GM11168 (cell line): ENCODE results near the gene FKBP5.
"Not testable (repeated sequence)": the region's sequence is repeated elsewhere in the genome, so short reads cannot be mapped to it uniquely, and the experiment has no call there.

Source experiments
- in situ Hi-C: fragments of 300-500 bp; cut with MboI; formaldehyde crosslinking; loops from one replicate; pipeline ENCODE4 v1.12.0; 2022; ENCODE audit warnings: low sequenced_read_pairs; ENCODE audit not compliant: unreplicated experiment

Gene FKBP5

DNA sequence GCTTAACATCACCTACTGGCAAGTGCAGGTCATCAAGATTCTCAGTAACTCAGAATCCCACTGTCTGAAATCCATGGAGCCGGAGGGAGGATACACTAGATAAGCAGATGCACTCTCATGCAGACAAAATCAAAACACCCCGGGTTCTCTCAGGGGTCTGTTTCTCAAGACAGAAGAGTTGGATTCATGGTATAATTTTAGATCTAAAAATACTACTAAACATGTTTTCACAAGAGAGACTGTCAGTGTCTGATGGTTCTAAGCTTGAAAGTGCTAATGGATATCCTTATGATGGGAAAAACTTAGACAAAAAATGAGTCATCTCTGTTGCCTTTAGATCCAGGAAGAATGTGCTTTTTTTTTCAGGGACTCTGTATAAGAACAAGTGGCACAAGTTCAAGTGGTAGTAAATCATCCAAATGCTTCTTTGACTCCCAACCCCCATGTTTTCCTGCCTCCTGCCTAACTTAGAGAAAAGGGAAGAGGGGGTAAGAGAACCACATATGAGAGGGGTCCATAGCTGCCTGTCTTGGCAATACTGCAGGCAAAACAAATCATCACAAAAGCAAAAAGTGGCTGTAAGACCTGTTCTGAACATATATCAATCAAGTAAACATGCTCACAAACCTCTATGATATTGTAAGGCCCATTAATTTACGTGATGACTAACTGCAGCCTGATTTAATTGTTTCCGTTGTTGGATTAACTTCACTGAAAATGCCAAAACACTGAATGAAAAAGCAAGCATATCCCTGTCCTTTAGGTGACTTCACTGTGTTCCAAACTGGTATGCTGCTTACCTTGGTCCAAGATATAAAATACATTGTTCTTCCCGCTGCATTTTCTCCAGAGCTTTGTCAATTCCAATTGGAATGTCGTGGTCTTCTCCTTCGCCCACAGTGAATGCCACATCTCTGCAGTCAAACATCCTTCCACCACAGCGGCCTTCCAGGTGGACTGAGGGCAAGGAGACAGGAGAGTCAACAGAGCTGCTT, 92.0 kb downstream of the FKBP5 start:
- in situ Hi-C loops = no loop called here

DNA sequence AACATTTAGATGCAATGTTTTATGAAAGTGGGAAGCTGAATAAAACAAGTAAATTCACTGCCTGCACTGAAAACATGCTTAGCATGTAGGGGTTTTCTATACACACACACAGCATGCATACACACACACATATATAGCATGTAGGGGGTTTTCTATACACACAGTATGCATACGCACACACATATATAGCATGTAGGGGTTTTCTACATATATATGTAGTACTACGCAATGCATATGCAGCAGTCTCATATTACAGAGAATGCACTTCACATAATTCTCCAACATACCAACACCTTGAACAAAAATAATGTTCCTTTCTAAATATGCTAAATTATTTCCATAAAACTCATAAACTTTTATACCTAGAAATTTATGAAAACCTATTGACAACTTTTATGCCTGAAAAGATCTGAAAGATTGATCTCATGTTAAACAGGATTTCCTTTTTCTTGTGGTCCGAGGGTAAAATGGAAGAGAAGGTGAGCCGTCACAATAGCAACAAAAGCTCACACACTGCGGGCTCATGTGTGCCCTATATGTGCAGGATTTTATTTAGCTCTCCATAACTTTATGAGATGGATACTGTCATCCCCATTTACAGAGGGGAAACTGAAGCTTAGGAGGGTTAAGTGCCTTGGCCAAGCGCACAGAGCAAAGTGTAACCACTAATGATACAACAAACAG, 94.1 kb downstream of the FKBP5 start:
- in situ Hi-C loops = no loop called here

DNA sequence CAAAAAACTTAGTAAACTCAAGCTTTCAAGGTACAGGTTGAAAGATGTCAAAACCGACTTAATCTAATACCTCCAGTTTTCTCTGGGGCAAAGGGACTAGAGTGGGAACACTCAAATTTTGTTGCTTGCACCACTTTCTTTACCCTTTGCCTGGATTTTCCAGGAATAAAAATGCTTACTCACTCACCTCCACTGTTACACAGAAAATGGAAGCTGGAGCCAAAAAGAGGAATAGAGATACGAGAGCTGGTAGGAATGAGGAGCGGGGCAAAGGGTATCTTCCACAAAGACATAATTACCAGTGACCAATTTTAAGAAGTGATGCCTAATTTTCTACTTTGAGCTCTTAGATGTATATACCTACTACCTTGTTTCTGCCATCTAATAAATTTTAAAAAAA, 96.5 kb downstream of the FKBP5 start:
- in situ Hi-C loops = no loop called here

DNA sequence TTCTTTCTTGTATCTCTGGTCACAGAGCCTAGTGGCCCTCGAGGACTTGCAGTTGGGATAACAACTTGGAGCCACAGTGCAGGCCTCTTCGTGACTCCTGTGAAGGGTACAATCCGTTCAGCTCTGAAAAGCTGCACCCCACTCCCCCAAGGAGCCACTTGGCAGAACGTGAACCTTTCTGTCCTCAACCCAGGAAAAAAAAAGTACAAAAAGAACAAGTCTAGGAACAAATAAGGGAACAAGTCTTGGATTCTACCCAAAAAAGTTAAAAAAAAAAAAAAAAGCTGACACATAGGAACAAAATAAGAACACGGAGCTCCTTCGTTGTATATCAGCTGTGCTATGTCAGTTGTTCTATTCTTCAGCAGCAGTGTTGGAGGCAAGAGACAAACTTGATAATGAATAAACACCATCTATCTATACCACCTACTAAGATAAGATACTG, 98.1 kb downstream of the FKBP5 start:
- in situ Hi-C loops = no loop called here

DNA sequence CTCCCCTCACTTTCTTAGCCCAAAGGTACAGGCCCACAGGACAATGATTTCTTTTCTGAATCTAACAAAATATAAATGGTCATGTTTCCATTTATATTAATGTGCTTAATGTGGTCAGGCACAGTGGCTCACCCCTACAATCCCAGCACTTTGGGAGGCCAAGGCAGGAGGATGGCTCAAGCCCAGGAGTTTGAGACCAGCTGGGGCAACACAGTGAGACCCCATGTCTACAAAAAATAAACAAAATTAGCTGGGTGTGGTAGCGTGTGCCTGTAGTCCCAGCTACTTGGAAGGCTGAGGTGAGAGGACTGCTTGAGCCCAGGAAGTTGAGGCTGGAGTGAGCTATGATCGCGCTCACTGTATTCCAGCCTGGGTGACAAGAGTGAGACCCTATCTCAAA, 98.8 kb downstream of the FKBP5 start:
- in situ Hi-C loops = no loop called here

DNA sequence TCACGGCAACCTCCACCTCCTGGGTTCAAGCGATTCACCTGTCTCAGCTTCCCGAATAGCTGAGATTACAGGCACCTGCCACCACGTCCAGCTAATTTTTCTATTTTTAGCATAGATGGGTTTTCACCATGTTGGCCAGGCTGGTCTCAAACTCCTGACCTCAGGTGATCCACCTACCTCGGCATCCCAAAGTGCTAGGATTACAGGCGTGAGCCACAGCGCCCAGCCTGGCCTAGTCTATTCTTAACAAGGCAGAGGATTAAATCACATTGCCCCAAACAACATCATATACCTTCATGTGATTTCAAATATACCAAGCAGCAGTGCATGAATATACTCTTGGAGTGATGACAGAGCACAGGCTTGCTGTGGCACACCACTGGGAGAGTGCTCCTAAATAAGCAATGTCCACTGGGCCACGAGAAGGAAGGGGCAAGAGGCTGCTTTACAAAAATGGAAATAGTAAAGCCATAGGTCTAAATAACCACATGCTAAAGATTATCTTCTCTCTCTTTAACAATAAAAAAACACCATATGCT, 99.4 kb downstream of the FKBP5 start:
- in situ Hi-C loops = no loop called here

DNA sequence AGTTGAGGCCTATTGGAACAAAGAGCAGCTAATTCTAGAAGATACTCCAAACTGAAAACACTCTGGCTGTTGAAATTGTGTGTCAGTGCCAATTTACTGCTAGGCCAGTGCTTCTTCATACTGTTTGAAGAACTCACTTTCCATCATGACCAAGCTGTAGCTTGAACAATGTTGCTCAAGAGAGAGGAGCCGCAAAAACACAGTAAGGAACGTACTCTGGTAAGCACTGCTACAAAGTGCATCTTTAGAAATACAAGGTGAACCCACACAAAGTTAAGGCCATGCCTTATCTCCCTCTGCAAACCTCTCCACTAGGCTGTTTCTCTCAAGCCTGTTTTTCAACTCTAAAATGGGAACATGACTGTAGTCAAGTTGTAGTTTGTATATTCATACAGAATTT, 101.5 kb downstream of the FKBP5 start:
- in situ Hi-C loops = no loop called here

DNA sequence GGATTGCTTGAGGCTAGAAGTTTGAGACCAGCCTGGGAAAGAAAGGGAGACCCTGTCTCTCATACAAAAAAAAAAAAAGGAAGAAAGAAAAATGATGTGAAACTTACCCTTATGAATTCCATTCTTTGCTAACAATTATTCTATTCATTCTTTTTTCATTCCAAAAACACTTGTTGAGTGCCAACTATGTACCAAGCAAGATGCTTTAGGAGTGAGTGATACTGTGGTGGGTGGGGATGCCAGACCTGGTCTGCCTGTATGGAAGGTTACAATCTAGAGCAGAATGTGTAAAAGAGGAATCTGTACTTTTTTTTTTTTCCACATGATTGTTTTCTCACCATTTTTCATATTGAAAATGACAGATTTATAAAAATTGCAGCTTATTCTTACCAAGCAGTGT, 102.2 kb downstream of the FKBP5 start:
- in situ Hi-C loops = no loop called here

DNA sequence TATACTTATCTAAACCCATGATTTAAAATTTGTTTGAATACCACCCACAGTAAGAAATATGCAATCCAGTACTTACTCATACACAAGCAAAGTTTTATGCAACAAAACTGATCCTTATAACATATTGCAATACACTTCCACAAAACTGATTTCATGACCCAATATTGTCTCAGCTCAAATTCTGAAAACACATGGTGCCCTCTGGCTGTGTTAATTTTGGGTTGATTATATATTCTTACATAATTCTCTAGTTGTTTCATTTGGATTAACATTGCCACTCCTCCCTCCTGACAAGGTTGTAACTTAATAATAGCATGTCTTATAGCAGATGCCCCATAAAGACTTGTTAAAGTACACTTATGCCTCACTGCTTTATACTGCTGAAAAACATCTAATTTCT, 103.1 kb downstream of the FKBP5 start:
- in situ Hi-C loops = no loop called here

DNA sequence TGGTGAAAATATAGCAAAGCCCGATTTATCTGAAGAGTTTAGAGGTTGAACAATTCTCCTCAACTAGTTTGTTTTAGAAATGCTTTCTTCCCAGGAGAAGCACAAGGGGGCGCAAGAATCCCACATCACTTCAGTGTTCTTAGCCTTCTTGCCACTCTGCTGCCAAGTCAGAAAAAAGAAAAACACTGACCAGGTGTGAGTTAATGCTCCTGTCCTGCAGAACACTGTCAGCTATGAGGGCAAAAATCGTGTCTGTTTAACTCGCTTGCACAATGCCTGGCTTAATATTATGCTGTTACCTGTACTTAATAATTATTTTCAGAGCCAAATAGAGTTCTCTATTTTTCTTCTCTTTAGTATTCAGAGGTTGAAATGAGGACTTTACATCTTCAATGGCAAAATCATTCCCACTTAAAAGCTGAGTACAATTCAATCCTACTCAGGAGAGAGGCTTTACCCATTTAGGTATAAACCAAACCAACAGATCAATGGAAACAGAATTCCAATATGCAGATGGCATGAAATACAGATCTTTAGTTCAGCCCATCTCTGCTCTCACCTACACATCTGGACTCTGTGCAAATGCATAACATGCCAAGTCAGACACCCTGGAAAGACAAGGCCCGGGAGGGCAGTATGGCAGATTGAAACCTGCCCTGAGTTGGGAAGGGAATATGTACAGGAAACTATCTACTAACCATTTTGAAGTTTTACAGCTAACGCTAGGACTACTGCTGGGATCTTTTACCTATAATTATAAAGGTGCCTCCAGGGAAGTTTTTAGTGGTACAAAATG, 104.6 kb downstream of the FKBP5 start:
- in situ Hi-C loops = loop anchor here (5.0 kb wide), 1 partner anchor 153 kb away; the partner anchor contains the start of gene ARMC12

DNA sequence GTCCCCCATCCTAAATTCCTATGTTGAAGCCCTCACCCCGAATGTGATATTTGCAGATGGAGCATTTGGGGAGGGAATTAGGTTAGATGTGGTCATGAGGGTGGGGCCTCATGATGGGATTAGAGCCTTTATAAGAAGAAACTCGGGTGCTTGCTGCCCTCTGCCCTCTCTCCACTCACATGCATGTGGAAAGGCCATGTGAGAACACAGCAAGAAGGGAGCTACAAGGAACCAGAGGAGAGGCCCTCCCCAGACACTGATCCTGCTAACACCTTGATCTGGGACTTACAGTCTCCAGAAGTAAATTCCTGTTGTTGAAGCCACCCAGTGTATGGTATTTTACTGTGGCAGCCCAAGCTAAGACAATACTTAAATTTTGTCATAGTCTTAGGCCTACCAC, 106.4 kb downstream of the FKBP5 start:
- in situ Hi-C loops = loop anchor here (5.0 kb wide), 1 partner anchor 155 kb away; the partner anchor contains the start of gene ARMC12

DNA sequence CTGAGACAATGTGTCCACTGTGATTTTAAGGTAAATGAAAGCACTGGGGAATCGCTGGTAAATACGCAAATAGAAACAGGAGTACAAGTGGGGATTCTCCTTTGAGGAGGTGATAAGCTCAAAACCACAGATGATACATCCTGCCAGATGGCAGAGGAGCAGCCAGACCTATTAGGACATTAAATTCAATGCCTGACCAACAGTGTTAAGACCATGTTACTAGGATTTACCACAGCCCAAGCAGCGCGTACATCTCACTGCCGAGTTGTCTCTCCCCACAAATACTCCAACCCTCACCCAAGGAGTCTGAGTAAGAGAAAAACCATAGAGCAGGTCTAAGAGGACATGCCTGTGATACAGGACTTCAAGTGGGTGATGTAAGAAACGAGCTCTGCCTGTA, 107.1 kb downstream of the FKBP5 start:
- in situ Hi-C loops = loop anchor here (5.0 kb wide), 1 partner anchor 156 kb away; the partner anchor contains the start of gene ARMC12

DNA sequence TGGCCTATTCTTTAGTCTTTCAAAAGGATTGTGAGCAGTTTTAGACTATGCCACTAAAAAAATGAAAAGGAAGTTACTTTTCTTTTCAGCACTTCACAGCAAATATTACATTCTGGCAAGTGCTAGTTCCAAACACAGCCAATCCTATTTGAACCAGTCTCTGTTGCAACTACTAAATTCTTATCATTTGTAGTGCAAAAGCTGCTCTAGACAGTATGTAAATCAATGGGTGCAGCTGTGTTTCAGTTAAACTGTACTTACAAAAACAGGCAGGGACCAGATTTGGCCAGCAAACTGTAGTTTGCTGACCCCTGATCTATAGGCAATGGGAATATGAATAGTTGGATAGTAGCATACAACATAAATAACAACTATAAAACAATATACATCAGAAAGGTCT, 107.9 kb downstream of the FKBP5 start:
- in situ Hi-C loops = loop anchor here (5.0 kb wide), 1 partner anchor 156 kb away; the partner anchor contains the start of gene ARMC12

DNA sequence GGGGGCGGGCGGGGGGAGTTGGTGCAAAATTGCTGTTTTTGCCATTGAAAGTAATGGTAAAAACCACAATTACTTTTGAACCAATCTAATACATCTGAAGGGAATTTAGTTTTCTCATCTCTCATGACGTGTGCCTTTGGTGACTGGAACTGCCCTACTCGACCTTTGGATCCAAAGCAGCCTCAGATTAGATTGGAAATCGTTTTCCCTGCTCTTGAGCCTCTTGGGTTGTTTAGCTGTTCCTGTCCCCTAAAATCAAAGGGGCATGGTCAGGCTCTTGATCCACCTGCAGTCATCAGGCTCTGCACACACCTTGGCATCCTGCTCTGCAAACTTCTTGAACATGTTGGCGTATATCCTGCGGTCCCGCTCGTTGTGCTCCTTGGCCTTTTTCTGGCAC, 112.0 kb downstream of the FKBP5 start:
- in situ Hi-C loops = no loop called here

DNA sequence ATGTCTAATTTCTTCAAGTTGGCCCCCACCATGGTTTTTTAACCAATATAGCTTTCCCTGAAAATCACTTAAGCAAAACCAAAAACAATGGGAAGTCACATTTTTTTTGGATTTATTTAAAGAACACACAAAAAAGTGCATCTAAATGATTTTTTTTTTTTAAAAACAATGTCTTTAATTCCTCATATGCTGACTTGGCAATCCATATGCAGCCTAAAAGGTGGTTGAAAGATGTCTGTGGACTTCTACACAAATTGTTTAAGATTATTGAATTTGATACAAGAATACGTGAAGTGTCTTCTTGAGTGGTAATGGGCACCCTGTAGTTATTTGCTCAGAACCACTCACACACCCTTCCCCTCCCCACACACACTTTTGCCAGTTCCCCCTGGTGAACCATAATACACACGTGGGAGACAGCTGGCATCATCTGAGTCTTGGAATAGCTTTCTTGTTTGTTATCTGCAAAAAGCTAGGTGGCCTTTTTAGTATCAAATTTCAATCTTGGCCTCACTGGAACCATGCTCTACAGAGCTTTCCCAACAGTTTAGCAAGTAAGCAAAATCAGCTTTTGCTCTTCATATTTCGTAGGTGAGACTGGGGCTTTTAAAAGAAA, 115.1 kb downstream of the FKBP5 start:
- in situ Hi-C loops = no loop called here

DNA sequence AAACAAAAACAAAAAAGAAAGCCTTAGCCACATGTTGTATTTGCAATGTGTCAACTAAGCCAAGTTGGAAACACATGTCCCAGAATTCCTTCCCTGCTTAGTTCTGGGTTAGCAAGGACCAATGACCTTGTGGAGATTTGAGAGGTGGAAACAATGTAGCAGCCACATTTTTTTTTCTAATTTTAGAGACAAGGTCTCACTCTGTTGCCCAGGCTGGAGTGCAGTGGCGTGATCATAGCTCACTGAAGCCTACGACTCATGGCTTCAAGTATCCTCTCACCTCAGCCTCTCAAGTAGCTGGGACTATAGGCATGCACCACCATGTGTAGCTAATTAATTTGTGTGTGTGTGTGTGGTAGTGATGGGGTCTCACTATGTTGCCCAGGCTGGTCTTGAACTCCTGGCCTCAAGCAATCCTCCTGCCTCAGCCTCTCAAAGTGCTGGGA, 117.8 kb downstream of the FKBP5 start:
- in situ Hi-C loops = not testable (repeated sequence)

DNA sequence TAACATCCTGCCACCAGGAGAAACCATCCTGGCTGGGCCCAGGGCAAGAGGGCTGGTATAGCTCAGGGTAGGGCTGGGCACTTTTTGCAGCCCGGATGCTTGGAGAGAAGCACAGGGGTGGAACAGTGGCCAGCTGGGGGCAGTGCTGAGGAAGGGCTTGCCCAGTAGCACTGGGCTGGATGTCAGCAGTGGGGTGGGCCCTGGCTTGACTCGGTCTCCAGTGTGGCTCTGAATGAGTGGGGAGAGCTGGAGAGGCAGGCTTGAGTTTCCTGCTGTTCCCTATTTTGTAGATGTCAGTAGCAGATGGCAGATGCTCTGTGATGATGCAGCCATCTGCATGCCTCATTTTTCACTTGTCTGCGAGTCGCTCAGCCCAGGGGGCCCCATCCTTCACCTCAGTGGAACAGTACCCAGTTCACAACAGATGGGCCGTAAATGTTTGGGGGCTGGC, 119.7 kb downstream of the FKBP5 start:
- in situ Hi-C loops = no loop called here

DNA sequence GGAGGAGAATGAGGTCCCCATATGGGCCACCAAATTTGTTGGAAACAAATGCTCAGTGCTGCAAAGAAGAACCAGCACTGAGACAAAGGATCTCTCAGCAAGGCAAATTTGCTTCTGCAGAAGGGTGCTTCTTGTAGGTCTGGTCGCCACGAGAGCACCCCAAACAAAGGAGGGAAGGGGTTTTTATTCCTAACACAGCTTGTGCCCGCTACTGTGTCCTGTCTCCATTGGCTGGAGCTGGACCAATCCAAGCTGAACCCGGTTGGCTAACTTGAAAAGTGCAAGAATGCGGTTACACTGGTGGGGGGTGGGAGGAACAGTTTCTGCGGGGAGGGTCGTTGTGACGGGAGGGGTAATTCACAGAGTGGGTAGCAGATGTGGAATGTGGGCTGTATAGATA, 121.9 kb downstream of the FKBP5 start:
- in situ Hi-C loops = no loop called here

DNA sequence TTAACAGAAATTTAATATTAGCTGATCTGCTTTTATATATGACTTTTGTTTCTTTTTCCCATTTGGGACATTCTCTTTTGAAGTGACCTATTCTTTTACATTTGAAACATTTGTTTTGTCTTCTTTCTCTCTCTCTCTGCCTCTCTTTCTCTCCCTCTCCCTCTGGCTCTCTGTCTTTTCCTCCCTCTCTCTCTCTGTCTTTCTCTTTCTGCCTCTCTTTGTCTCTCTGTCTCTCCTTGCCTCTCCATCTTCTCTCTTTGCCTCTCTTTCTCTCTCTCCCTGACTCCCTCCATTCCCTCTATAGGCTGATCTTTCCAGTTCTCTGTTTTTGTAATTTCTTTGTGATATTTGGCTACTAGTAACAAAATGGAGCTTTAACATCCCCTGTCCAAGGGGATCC, 124.0 kb downstream of the FKBP5 start:
- in situ Hi-C loops = no loop called here
